Measurements from ENCODE around the gene BAHD1. TPM values are rescaled to one million over a fixed set of nuclear protein-coding genes. Genes with fewer than 3 reads are reported as not detected.

Gene BAHD1
- total RNA-seq, 4 donors from 2014 or later, result 8.8 to 27.4 (median 13.5) TPM

- intact Hi-C loops (cut with DNase I; ENCODE audit: low total_unique reads) (no loop called here), in situ Hi-C loops (cut with MboI; ENCODE audit: low sequenced_read_pairs in 4 of 4) (no loop called here)
- Histone ChIP-seq H3K9me3 (no peaks in the 10 kb centered on the region), H3K36me3 (no peaks in the 10 kb centered on the region), H3K27ac (no peak overlapping the region), H3K4me3 (peak overlapping the region; percentile 73 to 87 (median 80)), H3K4me1 (peaks cover 4 to 11% of the 10 kb centered on the region in 2 donors), H3K27me3 (no peaks in the 10 kb centered on the region)
- TF ChIP-seq, protein P1, sequence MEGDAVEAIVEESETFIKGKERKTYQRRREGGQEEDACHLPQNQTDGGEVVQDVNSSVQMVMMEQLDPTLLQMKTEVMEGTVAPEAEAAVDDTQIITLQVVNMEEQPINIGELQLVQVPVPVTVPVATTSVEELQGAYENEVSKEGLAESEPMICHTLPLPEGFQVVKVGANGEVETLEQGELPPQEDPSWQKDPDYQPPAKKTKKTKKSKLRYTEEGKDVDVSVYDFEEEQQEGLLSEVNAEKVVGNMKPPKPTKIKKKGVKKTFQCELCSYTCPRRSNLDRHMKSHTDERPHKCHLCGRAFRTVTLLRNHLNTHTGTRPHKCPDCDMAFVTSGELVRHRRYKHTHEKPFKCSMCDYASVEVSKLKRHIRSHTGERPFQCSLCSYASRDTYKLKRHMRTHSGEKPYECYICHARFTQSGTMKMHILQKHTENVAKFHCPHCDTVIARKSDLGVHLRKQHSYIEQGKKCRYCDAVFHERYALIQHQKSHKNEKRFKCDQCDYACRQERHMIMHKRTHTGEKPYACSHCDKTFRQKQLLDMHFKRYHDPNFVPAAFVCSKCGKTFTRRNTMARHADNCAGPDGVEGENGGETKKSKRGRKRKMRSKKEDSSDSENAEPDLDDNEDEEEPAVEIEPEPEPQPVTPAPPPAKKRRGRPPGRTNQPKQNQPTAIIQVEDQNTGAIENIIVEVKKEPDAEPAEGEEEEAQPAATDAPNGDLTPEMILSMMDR (IDR thresholded peaks at IDR 0.05 in 4 of 5, conservative IDR thresholded peaks at IDR 0.05 in 1 of 5), result no peak
- no peak for ATAC-seq
- no peak for DNase-seq
These were observed 31.5 kb downstream of the BAHD1 start for GRCh38 chr15:40472171-40472727.

GRCh38 chr15:40474581-40474980 lies 33.8 kb downstream of the BAHD1 start:
- TF ChIP-seq POLR2A (IDR thresholded peaks at IDR 0.05), result no peak
- TF ChIP-seq, protein P1 (IDR thresholded peaks at IDR 0.05 in 4 of 5, conservative IDR thresholded peaks at IDR 0.05 in 1 of 5), result no peak
- ATAC-seq (no peak), DNase-seq (no peak)
- Histone ChIP-seq H3K27me3 (no peaks in the 10 kb centered on the region), H3K9me3 (no peaks in the 10 kb centered on the region), H3K4me1 (peaks cover 4 to 11% of the 10 kb centered on the region in 2 donors), H3K36me3 (no peaks in the 10 kb centered on the region), H3K4me3 (no peak overlapping the region), H3K27ac (no peak overlapping the region)
- intact Hi-C loops (cut with DNase I; ENCODE audit: low total_unique reads) (no loop called here), in situ Hi-C loops (cut with MboI; ENCODE audit: low sequenced_read_pairs in 4 of 4) (no loop called here)

DNA sequence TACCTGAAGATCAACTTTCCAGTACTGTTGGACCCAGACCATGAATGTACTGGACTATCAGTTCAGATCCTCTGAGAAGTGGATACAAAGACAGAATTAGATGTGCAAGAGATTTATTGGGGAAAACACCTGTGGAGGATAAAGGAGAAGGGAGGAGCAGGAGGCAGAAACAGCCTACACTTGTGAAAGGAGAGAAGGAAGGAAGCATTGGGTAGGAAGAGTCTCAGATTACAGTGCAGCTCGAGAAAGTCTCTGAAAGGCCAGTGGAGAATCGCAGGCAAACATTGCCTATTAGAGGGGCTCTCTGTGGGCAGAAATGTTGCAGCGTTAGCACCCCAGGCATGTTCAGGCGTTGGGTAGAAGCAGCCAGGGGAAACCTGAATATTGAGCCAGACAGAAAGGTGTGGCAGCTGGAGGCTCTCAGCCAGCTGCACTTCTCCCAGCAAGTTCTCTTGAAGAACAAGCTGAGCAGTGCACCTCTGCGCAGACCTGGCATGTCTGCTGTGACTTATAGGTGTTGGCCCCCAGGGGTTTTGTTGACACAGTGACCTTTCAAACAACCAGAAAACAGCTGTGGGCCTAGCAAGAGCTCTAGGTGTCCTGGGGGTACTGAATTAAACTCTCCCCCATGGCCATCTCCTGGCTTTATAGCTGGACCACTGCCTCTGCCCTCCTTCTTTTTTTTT lies 37.0 kb downstream of the BAHD1 start:
- H3K27me3 ChIP-seq, result no peaks in the 10 kb centered on the region
- no peak overlapping the region for H3K27ac ChIP-seq
- intact Hi-C loops (cut with DNase I; ENCODE audit: low total_unique reads), result no loop called here

GRCh38 chr15:40479024-40479423 lies 38.3 kb downstream of the BAHD1 start:
- TF ChIP-seq, protein P1 (IDR thresholded peaks at IDR 0.05 in 4 of 5, conservative IDR thresholded peaks at IDR 0.05 in 1 of 5), result no peak
- no peak for TF ChIP-seq POLR2A (IDR thresholded peaks at IDR 0.05)
- in situ Hi-C loops (cut with MboI; ENCODE audit: low sequenced_read_pairs in 4 of 4), result no loop called here
- H3K9me3 ChIP-seq, result no peaks in the 10 kb centered on the region
- no peak overlapping the region for H3K4me3 ChIP-seq
- H3K27me3 ChIP-seq, result no peaks in the 10 kb centered on the region
- H3K36me3 ChIP-seq, result no peaks in the 10 kb centered on the region
- no peak overlapping the region for H3K27ac ChIP-seq
- DNase-seq (no peak), ATAC-seq (no peak)
- intact Hi-C loops (cut with DNase I; ENCODE audit: low total_unique reads), result no loop called here
- H3K4me1 ChIP-seq, result no peaks in the 10 kb centered on the region

More for the DNA sequence above, 37.0 kb downstream of the BAHD1 start:
- H3K36me3 ChIP-seq, result no peaks in the 10 kb centered on the region
- H3K4me3 ChIP-seq, result no peak overlapping the region
- in situ Hi-C loops (cut with MboI; ENCODE audit: low sequenced_read_pairs in 4 of 4), result no loop called here
- H3K9me3 ChIP-seq, result no peaks in the 10 kb centered on the region
- TF ChIP-seq, protein P1 (IDR thresholded peaks at IDR 0.05 in 4 of 5, conservative IDR thresholded peaks at IDR 0.05 in 1 of 5), result no peak
- TF ChIP-seq POLR2A (IDR thresholded peaks at IDR 0.05), result no peak
- no peak for ATAC-seq
- DNase-seq, result no peak
- H3K4me1 ChIP-seq, result no peaks in the 10 kb centered on the region

Data from gastrocnemius medialis (tissue), 4 donors.